ENCODE measurements around the gene CCDC187. TPM values are rescaled to one million over a fixed set of nuclear protein-coding genes. Genes with fewer than 3 reads are reported as not detected.
"Not testable (repeated sequence)": the region's sequence is repeated elsewhere in the genome, so short reads cannot be mapped to it uniquely, and the experiment has no call there.

The CCDC187 gene
- total RNA-seq, 1 donor from 2014 or later, result not detected

GRCh38 chr9:136239135-136239982 is 64.5 kb downstream of the CCDC187 start:
- no peak for DNase-seq (ENCODE audit: low read depth)

- DNase-seq (ENCODE audit: low read depth), result no peak
Observed at GRCh38 chr9:136238342-136238732, 65.6 kb downstream of the CCDC187 start.

GRCh38 chr9:136237486-136238341 is 66.2 kb downstream of the CCDC187 start:
- DNase-seq (ENCODE audit: low read depth), result no peak

GRCh38 chr9:136236471-136237410 is 67.2 kb downstream of the CCDC187 start:
- not testable (repeated sequence) for DNase-seq (ENCODE audit: low read depth)

GRCh38 chr9:136235709-136236455 is 68.0 kb downstream of the CCDC187 start:
- no peak for DNase-seq (ENCODE audit: low read depth)

- DNase-seq (ENCODE audit: low read depth), result no peak
Observed at GRCh38 chr9:136235171-136235570, 68.7 kb downstream of the CCDC187 start.

- DNase-seq (ENCODE audit: low read depth), result no peak
Observed at GRCh38 chr9:136234597-136234996, 69.3 kb downstream of the CCDC187 start.

- DNase-seq (ENCODE audit: low read depth), result no peak
Observed at GRCh38 chr9:136233868-136234267, 70.0 kb downstream of the CCDC187 start.

- DNase-seq (ENCODE audit: low read depth), result no peak
Observed at GRCh38 chr9:136233411-136233810, 70.5 kb downstream of the CCDC187 start.

GRCh38 chr9:136232969-136233368 is 70.9 kb downstream of the CCDC187 start:
- no peak for DNase-seq (ENCODE audit: low read depth)

- no peak for DNase-seq (ENCODE audit: low read depth)
Observed at GRCh38 chr9:136231478-136232297, 72.2 kb downstream of the CCDC187 start.

GRCh38 chr9:136230773-136231172 is 73.1 kb downstream of the CCDC187 start:
- DNase-seq (ENCODE audit: low read depth), result no peak

GRCh38 chr9:136230365-136230764 is 73.5 kb downstream of the CCDC187 start:
- DNase-seq (ENCODE audit: low read depth), result no peak

- DNase-seq (ENCODE audit: low read depth), result no peak
Observed at GRCh38 chr9:136229096-136230065, 74.5 kb downstream of the CCDC187 start.

- peak; percentile 44 for DNase-seq (ENCODE audit: low read depth)
Observed at GRCh38 chr9:136228107-136228875, 75.6 kb downstream of the CCDC187 start.

- no peak for DNase-seq (ENCODE audit: low read depth)
Observed at GRCh38 chr9:136226680-136227407, 77.0 kb downstream of the CCDC187 start.
